ENCODE measurements around the gene HEATR5B.

The HEATR5B gene

DNA sequence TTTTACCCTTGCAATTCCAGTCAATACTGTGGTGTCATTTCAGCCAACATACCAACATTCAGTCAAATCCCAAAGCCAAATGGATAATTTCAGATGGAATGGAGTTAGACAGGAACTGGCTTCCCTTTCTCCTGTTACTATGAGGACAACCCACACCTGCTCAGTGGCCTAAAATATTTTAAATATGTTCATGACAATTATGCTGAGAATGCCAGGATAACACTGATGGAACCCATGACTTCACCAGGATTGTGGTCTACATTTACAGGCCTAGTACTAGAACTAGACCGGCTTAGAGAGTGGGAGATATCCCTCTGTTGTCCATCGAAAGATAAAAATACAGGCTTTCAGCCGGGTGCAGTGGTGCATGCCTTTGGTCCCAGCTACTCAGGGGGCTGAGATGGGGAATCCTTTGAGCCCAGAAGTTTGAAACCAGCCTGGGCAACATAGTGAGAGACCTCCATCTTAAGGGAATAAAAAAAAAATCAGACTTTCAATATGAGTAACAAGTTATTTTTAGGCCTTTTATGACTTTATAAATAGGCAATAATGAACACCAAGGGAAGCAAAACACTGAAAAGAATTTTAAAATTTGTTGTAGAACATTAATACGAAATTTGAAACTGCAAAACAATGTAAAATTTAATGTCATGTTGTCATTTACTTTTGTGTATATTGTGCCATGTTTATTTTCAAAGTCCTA is 14.4 kb upstream of the HEATR5B start:
- H3K36me3 ChIP-seq (ENCODE audit: insufficient read depth, low read length), result peaks cover 56% of the 10 kb centered on the region
- H4K20me1 ChIP-seq (ENCODE audit: insufficient read depth, low read length), result no peaks in the 10 kb centered on the region
- no peak for TF ChIP-seq EZH2 (IDR thresholded peaks at IDR 0.05; ENCODE audit: borderline replicate concordance, low read length)
- TF ChIP-seq, protein P1, sequence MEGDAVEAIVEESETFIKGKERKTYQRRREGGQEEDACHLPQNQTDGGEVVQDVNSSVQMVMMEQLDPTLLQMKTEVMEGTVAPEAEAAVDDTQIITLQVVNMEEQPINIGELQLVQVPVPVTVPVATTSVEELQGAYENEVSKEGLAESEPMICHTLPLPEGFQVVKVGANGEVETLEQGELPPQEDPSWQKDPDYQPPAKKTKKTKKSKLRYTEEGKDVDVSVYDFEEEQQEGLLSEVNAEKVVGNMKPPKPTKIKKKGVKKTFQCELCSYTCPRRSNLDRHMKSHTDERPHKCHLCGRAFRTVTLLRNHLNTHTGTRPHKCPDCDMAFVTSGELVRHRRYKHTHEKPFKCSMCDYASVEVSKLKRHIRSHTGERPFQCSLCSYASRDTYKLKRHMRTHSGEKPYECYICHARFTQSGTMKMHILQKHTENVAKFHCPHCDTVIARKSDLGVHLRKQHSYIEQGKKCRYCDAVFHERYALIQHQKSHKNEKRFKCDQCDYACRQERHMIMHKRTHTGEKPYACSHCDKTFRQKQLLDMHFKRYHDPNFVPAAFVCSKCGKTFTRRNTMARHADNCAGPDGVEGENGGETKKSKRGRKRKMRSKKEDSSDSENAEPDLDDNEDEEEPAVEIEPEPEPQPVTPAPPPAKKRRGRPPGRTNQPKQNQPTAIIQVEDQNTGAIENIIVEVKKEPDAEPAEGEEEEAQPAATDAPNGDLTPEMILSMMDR (IDR thresholded peaks at IDR 0.05; ENCODE audit: low read length), result no peak
- H3K9ac ChIP-seq (ENCODE audit: low read length), result no peak overlapping the region
- no peak overlapping the region for H2AFZ ChIP-seq (ENCODE audit: low read length)
- H3K4me1 ChIP-seq (ENCODE audit: insufficient read depth, low read length, severe bottlenecking), result no peaks in the 10 kb centered on the region
- no peaks in the 10 kb centered on the region for H3K9me3 ChIP-seq (ENCODE audit: low read length)
- H3K4me3 ChIP-seq (ENCODE audit: low read depth, low read length, poor library complexity, severe bottlenecking), result no peak overlapping the region
- H3K27me3 ChIP-seq (ENCODE audit: insufficient read depth, low read length), result no peaks in the 10 kb centered on the region
- no peak overlapping the region for H3K4me2 ChIP-seq (ENCODE audit: low read length)
- H3K79me2 ChIP-seq (ENCODE audit: insufficient read depth, low read length), result no peaks in the 10 kb centered on the region
- H3K27ac ChIP-seq (ENCODE audit: low read depth, low read length, poor library complexity, severe bottlenecking), result no peak overlapping the region
- H3K9me2 ChIP-seq (ENCODE audit: low read depth, low read length), result no peaks in the 10 kb centered on the region
- H3F3A ChIP-seq (ENCODE audit: insufficient read depth, low read length), result no peaks in the 10 kb centered on the region

DNA sequence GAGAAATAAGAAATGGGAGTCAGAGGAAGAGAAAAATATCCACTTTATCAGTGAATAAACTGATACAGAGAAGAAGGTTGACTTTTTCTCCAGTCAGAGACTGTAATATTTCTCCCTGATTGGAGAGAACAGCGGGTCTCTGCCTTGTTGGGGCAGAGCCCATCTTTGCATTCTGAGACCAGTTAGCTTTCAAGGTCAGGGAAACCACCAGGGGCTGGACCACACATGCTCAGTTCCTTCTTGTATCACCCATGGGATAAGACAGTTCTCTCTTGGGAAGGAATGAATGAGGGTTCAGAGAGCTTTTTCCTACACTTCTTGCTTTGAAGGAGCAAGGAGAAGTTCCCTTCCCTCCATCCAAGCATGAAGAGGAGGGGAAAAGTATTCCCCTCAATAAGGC is 12.4 kb upstream of the HEATR5B start:
- H3F3A ChIP-seq (ENCODE audit: insufficient read depth, low read length), result no peaks in the 10 kb centered on the region
- no peak overlapping the region for H2AFZ ChIP-seq (ENCODE audit: low read length)
- no peak overlapping the region for H3K27ac ChIP-seq (ENCODE audit: low read depth, low read length, poor library complexity, severe bottlenecking)
- TF ChIP-seq, protein P1 (IDR thresholded peaks at IDR 0.05; ENCODE audit: low read length), result no peak
- TF ChIP-seq EZH2 (IDR thresholded peaks at IDR 0.05; ENCODE audit: borderline replicate concordance, low read length), result no peak
- H3K27me3 ChIP-seq (ENCODE audit: insufficient read depth, low read length), result no peaks in the 10 kb centered on the region
- no peak overlapping the region for H3K9ac ChIP-seq (ENCODE audit: low read length)
- peaks cover 6% of the 10 kb centered on the region for H3K4me1 ChIP-seq (ENCODE audit: insufficient read depth, low read length, severe bottlenecking)
- no peak overlapping the region for H3K4me3 ChIP-seq (ENCODE audit: low read depth, low read length, poor library complexity, severe bottlenecking)
- H3K9me2 ChIP-seq (ENCODE audit: low read depth, low read length), result no peaks in the 10 kb centered on the region
- no peaks in the 10 kb centered on the region for H3K79me2 ChIP-seq (ENCODE audit: insufficient read depth, low read length)
- peaks cover 68% of the 10 kb centered on the region for H3K36me3 ChIP-seq (ENCODE audit: insufficient read depth, low read length)
- H4K20me1 ChIP-seq (ENCODE audit: insufficient read depth, low read length), result no peaks in the 10 kb centered on the region
- H3K9me3 ChIP-seq (ENCODE audit: low read length), result no peaks in the 10 kb centered on the region
- no peak overlapping the region for H3K4me2 ChIP-seq (ENCODE audit: low read length)

DNA sequence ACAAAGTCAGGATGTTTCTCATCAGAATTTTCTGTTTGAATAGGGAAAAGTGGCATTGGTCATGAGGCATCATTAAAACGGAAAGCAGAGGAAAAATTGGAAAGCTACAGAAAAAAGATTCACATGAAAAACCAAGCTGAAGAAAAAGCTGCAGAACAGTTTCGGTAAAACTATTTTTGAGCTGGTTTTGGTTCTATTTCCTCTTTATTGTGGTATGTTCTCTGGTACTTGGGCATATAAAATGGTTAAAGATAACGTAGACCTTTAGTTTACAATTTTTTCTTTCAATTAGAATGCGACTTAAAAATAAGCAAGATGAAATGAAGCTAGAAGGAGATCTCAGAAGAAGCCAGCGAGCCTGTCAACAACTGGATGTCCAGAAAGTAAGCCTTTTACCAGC is 7.7 kb upstream of the HEATR5B start:
- H3K79me2 ChIP-seq (ENCODE audit: insufficient read depth, low read length), result no peaks in the 10 kb centered on the region
- H3K27ac ChIP-seq (ENCODE audit: low read depth, low read length, poor library complexity, severe bottlenecking), result peak overlapping the region; percentile 77
- H4K20me1 ChIP-seq (ENCODE audit: insufficient read depth, low read length), result no peaks in the 10 kb centered on the region
- H3K9me3 ChIP-seq (ENCODE audit: low read length), result no peaks in the 10 kb centered on the region
- peaks cover 28% of the 10 kb centered on the region for H3K4me1 ChIP-seq (ENCODE audit: insufficient read depth, low read length, severe bottlenecking)
- H3K4me3 ChIP-seq (ENCODE audit: low read depth, low read length, poor library complexity, severe bottlenecking), result no peak overlapping the region
- H3K27me3 ChIP-seq (ENCODE audit: insufficient read depth, low read length), result no peaks in the 10 kb centered on the region
- H2AFZ ChIP-seq (ENCODE audit: low read length), result no peak overlapping the region
- no peaks in the 10 kb centered on the region for H3K9me2 ChIP-seq (ENCODE audit: low read depth, low read length)
- H3K9ac ChIP-seq (ENCODE audit: low read length), result peak overlapping the region; percentile 9; the same call in 1 of the 2 replicates
- H3K36me3 ChIP-seq (ENCODE audit: insufficient read depth, low read length), result peaks cover 58% of the 10 kb centered on the region
- H3K4me2 ChIP-seq (ENCODE audit: low read length), result peak overlapping the region; percentile 43
- H3F3A ChIP-seq (ENCODE audit: insufficient read depth, low read length), result peaks cover 7% of the 10 kb centered on the region
- TF ChIP-seq, protein P1 (IDR thresholded peaks at IDR 0.05; ENCODE audit: low read length), result no peak
- no peak for TF ChIP-seq EZH2 (IDR thresholded peaks at IDR 0.05; ENCODE audit: borderline replicate concordance, low read length)
